ENCODE results near the gene AFF3. TPM values are rescaled to one million over a fixed set of nuclear protein-coding genes. Genes with fewer than 3 reads are reported as not detected.

Gene AFF3
- total RNA-seq, 4 donors from 2014 or later: 9.0 to 20.2 (median 14.5) TPM

DNA sequence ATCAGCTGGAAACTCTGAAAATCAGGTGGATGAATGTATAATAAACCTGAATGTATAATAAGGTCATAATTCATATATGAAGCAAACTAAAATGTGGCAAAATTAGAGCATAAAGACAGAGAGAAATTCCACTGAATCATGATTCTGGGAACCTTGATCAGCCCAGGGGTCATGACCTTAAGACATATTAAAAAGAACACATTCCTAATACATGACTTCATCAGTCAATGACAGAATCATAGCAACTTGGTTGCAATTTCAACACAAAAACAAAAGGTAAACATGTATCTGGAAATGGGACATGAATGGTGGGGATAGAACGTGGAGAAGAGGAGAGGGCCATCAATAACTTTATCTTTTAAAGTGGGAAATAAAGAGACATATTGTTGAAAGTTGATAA lies 17.6 kb downstream of the AFF3 start:
- 57 to 76% methylated on average over 1 of the region's 1 CpG for WGBS, 2 donors (ENCODE audit: low coverage in 1 of 2)
- no peak overlapping the region for H3K27ac ChIP-seq
- intact Hi-C loops (cut with DNase I; ENCODE audit: low total_unique reads): no loop called here
- no peaks in the 10 kb centered on the region for H3K36me3 ChIP-seq
- in situ Hi-C loops (cut with MboI; ENCODE audit: low pct_ligation_motif_present in 1 of 4, low pct_unique_long_range_greater_than_20kb in 1 of 4, low sequenced_read_pairs in 3 of 4): no loop called here
- no peaks in the 10 kb centered on the region for H3K9me3 ChIP-seq
- no peak for TF ChIP-seq POLR2AphosphoS5 (IDR thresholded peaks at IDR 0.05)
- TF ChIP-seq, protein P1, sequence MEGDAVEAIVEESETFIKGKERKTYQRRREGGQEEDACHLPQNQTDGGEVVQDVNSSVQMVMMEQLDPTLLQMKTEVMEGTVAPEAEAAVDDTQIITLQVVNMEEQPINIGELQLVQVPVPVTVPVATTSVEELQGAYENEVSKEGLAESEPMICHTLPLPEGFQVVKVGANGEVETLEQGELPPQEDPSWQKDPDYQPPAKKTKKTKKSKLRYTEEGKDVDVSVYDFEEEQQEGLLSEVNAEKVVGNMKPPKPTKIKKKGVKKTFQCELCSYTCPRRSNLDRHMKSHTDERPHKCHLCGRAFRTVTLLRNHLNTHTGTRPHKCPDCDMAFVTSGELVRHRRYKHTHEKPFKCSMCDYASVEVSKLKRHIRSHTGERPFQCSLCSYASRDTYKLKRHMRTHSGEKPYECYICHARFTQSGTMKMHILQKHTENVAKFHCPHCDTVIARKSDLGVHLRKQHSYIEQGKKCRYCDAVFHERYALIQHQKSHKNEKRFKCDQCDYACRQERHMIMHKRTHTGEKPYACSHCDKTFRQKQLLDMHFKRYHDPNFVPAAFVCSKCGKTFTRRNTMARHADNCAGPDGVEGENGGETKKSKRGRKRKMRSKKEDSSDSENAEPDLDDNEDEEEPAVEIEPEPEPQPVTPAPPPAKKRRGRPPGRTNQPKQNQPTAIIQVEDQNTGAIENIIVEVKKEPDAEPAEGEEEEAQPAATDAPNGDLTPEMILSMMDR (IDR thresholded peaks at IDR 0.05): no peak
- no peak for TF ChIP-seq POLR2A (IDR thresholded peaks at IDR 0.05)
- TF ChIP-seq EP300 (IDR thresholded peaks at IDR 0.05; ENCODE audit: low read depth): no peak
- no peaks in the 10 kb centered on the region for H3K27me3 ChIP-seq
- no peaks in the 10 kb centered on the region for H3K4me1 ChIP-seq
- DNase-seq: no peak
- H3K4me3 ChIP-seq: no peak overlapping the region

DNA sequence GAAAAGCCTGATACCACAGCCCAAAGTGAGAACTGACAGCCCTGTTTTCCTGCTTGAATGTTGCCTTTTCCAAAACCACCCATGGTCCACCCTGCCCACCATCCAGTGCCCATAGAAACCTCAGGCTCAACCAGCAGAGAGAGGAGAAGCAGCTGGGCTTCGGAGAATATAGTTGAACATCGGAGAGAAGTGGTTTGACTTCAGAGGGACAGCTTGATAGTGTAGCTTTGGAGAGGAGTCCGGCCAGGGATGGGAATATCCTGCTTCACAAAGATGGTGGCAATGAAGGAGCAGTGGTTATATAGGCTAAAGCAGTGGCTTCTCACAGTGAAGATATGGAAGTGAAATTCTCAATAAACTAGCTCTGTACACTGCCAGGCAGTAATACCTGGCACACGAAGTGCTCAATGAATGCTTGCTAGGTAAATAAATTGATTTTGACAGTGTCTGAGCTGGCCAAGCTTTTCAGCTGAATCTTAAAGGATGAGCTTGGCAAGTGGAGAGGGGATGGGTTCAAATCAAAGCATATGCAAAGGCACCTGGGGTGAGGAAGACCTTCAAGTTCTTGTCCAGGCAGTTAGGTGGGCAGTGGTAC lies 21.2 kb downstream of the AFF3 start:
- Histone ChIP-seq H3K27ac (no peak overlapping the region), H3K27me3 (no peaks in the 10 kb centered on the region), H3K36me3 (no peaks in the 10 kb centered on the region), H3K4me1 (no peaks in the 10 kb centered on the region), H3K4me3 (no peak overlapping the region), H3K9me3 (no peaks in the 10 kb centered on the region)
- in situ Hi-C loops (cut with MboI; ENCODE audit: low pct_ligation_motif_present in 1 of 4, low pct_unique_long_range_greater_than_20kb in 1 of 4, low sequenced_read_pairs in 3 of 4): no loop called here
- DNase-seq: no peak
- intact Hi-C loops (cut with DNase I; ENCODE audit: low total_unique reads): no loop called here
- whole genome bisulfite sequencing, 2 donors (ENCODE audit: low coverage in 1 of 2): 83 to 90% methylated on average over 1 to 4 of the region's 4 CpGs
- TF ChIP-seq, protein P1 (IDR thresholded peaks at IDR 0.05): no peak
- TF ChIP-seq POLR2AphosphoS5 (IDR thresholded peaks at IDR 0.05) (no peak), EP300 (IDR thresholded peaks at IDR 0.05; ENCODE audit: low read depth) (no peak), POLR2A (IDR thresholded peaks at IDR 0.05) (no peak)

DNA sequence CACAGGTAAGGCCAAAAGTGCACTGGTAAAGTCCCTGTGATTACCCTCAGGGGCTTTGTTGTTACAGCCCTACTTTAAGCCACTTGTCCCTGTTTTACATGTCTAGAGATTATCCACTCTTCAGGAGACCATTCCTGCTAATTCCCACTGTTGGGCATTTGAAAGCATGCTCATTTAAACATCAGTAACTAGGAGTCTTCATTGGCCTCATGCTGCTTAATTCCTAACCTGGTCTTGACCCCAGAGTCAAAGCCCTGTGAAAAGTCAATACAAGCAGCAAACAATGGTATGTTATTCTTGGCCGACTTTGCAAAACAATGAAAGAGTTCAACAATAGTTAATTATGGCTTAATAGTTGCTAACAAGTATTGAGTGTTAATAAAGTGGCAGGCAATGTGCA lies 23.2 kb downstream of the AFF3 start:
- no peaks in the 10 kb centered on the region for H3K36me3 ChIP-seq
- WGBS, 2 donors (ENCODE audit: low coverage in 1 of 2): 0 to 47% methylated on average over 1 of the region's 1 CpG
- H3K4me1 ChIP-seq: no peaks in the 10 kb centered on the region
- in situ Hi-C loops (cut with MboI; ENCODE audit: low pct_ligation_motif_present in 1 of 4, low pct_unique_long_range_greater_than_20kb in 1 of 4, low sequenced_read_pairs in 3 of 4) (no loop called here), intact Hi-C loops (cut with DNase I; ENCODE audit: low total_unique reads) (no loop called here)
- no peak for DNase-seq
- no peaks in the 10 kb centered on the region for H3K9me3 ChIP-seq
- H3K27me3 ChIP-seq: no peaks in the 10 kb centered on the region
- no peak overlapping the region for H3K4me3 ChIP-seq
- no peak overlapping the region for H3K27ac ChIP-seq
- no peak for TF ChIP-seq EP300 (IDR thresholded peaks at IDR 0.05; ENCODE audit: low read depth)
- no peak for TF ChIP-seq POLR2A (IDR thresholded peaks at IDR 0.05)
- no peak for TF ChIP-seq POLR2AphosphoS5 (IDR thresholded peaks at IDR 0.05)
- TF ChIP-seq, protein P1 (IDR thresholded peaks at IDR 0.05): no peak

DNA sequence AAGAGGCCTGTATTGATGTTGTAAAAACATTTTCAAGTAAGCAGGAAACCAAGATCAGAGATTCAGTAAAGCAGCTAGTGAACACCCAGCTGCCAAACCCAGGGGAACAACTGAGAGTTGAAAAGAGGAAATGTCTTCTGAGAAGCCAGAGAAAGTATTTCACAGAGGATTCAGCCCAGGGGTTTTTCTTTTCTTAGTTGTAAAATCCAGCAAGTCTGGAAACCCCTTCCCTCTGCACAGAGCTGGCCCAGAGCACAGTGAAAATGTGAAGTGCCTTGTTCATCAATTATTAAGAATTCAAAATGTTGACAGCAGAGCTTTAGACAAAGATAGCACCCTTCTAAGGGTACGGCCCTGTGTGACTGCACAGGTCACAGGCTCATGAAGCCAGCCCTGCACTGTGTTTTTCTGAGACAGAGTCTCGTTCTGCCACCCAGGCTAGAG lies 28.4 kb downstream of the AFF3 start:
- H3K27me3 ChIP-seq: peaks cover 4% of the 10 kb centered on the region
- H3K9me3 ChIP-seq: no peaks in the 10 kb centered on the region
- DNase-seq: no peak
- H3K27ac ChIP-seq: no peak overlapping the region
- no peaks in the 10 kb centered on the region for H3K4me1 ChIP-seq
- in situ Hi-C loops (cut with MboI; ENCODE audit: low pct_ligation_motif_present in 1 of 4, low pct_unique_long_range_greater_than_20kb in 1 of 4, low sequenced_read_pairs in 3 of 4): no loop called here
- no peak overlapping the region for H3K4me3 ChIP-seq
- WGBS, 2 donors (ENCODE audit: low coverage in 1 of 2): 67% methylated on average over 2 of the region's 2 CpGs; no CpG with 5 or more reads in 1 of the 2 donors
- no peaks in the 10 kb centered on the region for H3K36me3 ChIP-seq
- TF ChIP-seq POLR2A (IDR thresholded peaks at IDR 0.05) (no peak), POLR2AphosphoS5 (IDR thresholded peaks at IDR 0.05) (no peak), EP300 (IDR thresholded peaks at IDR 0.05; ENCODE audit: low read depth) (no peak)
- intact Hi-C loops (cut with DNase I; ENCODE audit: low total_unique reads): no loop called here

DNA sequence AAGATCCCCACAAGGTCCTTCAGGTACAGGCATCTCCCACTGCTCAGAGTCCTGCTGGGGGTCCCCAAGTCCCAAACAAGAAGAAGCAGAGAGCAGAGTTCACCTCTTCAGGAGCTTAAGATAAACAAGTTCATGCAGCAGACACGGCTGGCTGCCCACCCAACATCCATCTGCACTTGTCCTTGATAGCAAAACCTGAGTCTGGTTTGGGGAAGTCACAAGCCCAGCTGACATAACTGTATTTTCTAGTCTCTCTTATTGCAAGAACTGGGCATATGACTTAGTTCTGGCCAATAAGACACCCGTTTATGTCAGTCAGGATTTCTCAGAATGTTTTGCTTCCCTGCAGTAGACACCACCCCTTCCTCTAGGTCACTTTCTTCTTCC lies 31.8 kb downstream of the AFF3 start:
- H3K4me3 ChIP-seq: no peak overlapping the region
- DNase-seq: no peak
- 55% methylated on average over 2 of the region's 2 CpGs; no CpG with 5 or more reads in 1 of the 2 donors for WGBS, 2 donors (ENCODE audit: low coverage in 1 of 2)
- H3K9me3 ChIP-seq: no peaks in the 10 kb centered on the region
- in situ Hi-C loops (cut with MboI; ENCODE audit: low pct_ligation_motif_present in 1 of 4, low pct_unique_long_range_greater_than_20kb in 1 of 4, low sequenced_read_pairs in 3 of 4) (no loop called here), intact Hi-C loops (cut with DNase I; ENCODE audit: low total_unique reads) (no loop called here)
- peaks cover 0 to 17% (median 6%) of the 10 kb centered on the region in 4 donors for H3K4me1 ChIP-seq
- H3K36me3 ChIP-seq: no peaks in the 10 kb centered on the region
- H3K27me3 ChIP-seq: peaks cover 17% of the 10 kb centered on the region
- no peak for TF ChIP-seq POLR2A (IDR thresholded peaks at IDR 0.05)
- TF ChIP-seq, protein P1 (IDR thresholded peaks at IDR 0.05): no peak
- no peak for TF ChIP-seq POLR2AphosphoS5 (IDR thresholded peaks at IDR 0.05)
- TF ChIP-seq EP300 (IDR thresholded peaks at IDR 0.05; ENCODE audit: low read depth): no peak
- H3K27ac ChIP-seq: no peak overlapping the region
